ENCODE data around the gene SMAD6.

SMAD6 gene

GRCh38 chr15:66721954-66722353 lies 19.9 kb downstream of the SMAD6 start:
- no peak for DNase-seq

GRCh38 chr15:66722757-66723540 lies 20.9 kb downstream of the SMAD6 start:
- DNase-seq, result no peak

- no peak for DNase-seq
Observed at GRCh38 chr15:66723826-66724731, 22.0 kb downstream of the SMAD6 start.

GRCh38 chr15:66724732-66725463 lies 22.9 kb downstream of the SMAD6 start:
- DNase-seq, result no peak

DNA sequence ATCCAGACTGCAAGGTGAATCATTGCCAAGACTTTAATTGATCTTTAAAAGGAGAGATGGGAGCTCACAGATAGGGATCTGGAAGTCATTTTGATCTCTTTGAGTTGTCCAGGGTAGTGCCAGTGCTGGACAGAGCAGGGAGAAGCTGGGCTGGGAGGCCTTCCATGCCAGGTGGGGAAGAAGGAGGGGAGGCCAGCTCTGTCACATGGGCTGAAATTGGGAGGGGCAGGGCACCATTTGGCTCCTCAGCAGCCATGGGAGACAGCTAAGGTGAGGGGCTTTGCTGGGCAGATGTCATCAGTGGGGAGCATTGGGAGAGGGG lies 23.4 kb downstream of the SMAD6 start:
- no peak for DNase-seq

- no peak for DNase-seq
Observed at GRCh38 chr15:66726386-66726785, 24.4 kb downstream of the SMAD6 start.

- no peak for DNase-seq
Observed at GRCh38 chr15:66729331-66729951, 27.4 kb downstream of the SMAD6 start.

DNA sequence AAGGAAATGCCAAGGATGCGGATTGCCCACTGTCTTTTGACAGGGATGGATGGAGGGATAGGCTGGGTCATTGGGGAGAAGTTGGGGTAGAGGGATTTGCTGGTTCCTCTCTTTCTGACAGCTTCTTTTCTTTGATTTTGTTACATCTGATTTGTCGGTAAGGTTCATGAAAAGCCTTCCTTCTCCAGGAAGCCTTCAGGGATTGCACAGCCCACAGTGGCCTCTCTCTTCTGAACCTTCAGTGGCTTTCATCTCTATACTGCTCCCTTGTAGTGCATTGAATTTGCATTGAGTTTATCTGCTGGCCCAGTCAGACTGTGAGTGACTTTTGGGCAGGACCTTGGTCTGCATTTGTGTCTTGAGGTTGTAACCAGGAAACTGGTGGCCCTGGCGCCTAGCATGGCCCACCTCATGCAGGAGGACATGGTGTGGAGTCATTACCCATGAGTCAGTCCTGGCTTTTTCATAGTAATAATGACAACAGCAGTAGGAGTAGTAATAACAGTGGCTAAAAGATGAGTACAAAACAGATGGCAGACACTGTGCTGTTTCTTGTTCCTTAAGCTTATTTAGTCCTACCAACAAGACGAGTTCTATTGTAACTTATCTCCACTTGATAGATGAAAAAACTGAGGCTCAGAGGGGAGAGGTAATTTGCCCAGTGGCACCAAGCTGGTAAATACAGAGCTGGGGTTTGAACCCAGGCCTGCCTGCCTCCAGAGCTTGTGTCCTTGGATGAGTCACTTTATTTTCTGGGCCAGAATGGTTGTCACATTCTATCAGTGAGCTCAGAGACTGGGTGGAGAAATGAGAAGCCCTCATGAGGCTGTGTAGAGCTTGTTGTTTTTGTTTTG lies 28.4 kb downstream of the SMAD6 start:
- DNase-seq, result no peak

GRCh38 chr15:66733976-66734375 lies 31.9 kb downstream of the SMAD6 start:
- no peak for DNase-seq

DNA sequence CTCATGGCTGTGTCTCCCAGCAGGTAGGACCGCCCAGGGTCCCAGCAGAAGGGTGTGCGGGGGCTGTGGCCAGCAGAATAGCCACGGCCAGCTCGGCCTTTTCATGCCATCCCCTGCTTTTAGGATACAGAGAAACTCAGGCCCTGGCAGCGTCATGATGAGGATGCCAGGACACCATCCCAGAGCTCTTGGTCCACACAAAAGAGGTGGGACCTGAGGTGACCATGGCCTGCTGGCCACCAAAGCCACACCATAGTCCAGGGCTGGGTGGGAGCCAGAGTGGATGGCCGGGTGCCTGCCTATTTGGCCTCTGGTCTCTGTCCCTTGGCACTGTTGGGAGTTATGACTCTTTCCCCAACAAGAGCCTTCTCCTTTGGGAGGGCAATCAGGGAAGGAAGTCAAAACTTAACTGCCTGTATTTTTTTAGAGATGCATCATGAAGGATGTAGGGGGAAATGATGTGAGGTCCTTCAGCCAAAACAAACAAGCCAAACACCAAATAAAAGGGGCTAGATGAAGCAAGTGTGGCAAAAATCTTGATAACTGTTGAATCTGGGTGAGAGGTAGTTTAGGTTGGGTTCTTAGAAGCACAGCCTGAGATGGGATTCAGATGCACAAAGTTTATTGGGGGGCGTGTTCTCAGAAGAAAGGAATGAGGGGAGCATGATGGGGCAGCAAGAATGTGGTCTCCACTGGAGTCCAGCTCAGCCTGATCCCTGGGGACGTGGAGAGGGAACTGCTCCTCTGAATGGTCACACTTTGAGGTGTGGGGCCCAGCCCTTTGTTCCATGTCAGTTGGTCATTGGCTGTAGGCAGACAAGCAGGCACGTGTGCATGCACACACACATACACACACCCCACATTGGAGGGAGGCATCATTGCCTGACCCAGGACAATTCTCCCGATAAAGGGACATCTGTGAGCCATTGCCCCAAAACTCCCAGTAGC lies 33.2 kb downstream of the SMAD6 start:
- DNase-seq, result no peak

DNA sequence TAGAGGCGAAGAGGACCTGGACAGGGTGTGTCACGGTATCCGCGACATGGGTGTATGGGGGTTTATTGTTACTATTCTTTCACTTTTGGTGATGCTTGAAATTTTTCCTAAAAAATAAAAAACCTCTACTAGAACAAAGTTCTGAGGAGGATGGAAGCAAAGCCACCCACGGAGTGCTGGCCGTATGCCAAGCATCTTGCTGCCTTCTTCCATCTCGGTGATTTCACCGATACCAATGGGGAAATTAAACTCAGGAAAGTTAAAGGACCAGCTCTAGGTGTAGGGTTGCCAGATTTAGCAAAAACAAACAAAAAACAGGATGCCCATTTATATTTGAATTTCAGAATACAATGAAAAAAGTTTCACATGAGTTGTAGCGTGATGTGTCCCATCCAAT lies 33.9 kb downstream of the SMAD6 start:
- no peak for DNase-seq

GRCh38 chr15:66737243-66738010 lies 35.4 kb downstream of the SMAD6 start:
- no peak for DNase-seq

DNA sequence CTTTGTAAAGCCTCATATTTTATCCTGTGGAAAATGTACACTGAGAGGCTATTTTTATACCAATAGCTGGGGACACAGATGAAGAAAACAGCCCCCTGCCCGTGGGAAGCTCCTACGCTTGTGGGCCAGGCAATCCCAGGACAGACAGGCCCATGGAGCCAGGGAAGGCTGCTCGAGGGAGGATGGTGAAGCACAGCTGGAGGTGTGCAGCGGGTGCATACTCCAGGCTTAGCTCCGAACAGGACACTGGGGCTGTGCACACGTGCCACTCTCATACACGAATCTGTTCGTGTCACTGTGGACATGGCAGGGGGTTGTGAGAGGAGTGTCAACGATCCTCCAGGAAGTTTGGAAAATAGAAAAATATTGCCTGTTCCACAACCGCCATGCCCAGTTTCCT lies 36.1 kb downstream of the SMAD6 start:
- DNase-seq, result no peak

GRCh38 chr15:66738595-66738994 lies 36.6 kb downstream of the SMAD6 start:
- no peak for DNase-seq

- no peak for DNase-seq
Observed at GRCh38 chr15:66739287-66739686, 37.3 kb downstream of the SMAD6 start.

GRCh38 chr15:66740802-66741201 lies 38.8 kb downstream of the SMAD6 start:
- DNase-seq, result no peak

DNA sequence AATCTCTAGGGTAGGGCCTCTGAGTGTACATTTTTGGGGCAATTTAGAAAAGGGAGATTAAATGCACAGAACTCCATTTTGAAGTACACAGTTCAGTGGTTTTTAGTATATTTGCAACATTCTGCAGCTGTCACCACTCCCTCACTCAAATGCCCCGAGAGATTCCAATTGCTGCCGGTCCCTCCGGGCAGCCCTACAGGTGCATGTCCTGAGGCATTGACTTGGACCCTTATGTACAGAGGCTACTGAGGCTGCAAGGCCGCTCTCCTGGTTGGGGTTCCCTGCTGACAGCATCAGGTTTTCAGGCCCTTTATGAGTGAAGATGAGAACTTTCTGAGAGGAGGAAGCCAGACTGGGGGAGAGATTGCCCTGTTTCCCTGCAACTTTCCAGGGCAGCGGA lies 39.6 kb downstream of the SMAD6 start:
- DNase-seq, result no peak

DNA sequence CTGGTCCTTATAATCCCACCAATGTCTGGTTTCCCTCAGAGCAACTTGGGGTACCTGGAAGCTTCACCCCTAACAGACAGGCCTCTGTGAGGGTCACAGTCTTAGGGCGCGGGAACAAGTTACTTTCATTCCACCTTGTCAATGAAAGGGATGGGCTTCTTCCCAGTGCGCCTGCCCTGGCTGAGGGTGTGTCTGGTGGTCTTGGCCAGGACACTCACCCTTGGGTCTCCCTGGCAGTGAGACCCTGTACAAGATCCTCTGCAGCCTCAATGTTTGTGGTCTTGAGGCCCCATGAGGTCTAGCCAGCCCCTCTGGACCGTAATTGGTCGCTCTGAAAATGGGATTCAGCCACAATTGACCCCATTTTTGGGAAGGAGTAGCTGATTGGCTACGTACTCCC lies 40.2 kb downstream of the SMAD6 start:
- no peak for DNase-seq

GRCh38 chr15:66743204-66743603 lies 41.2 kb downstream of the SMAD6 start:
- DNase-seq, result no peak

All from activated CD4-positive, alpha-beta T cell treated with anti-CD3 and anti-CD28 coated beads for 1 hour (primary cell).